ENCODE results near the gene PDE6B.

The PDE6B gene

DNA sequence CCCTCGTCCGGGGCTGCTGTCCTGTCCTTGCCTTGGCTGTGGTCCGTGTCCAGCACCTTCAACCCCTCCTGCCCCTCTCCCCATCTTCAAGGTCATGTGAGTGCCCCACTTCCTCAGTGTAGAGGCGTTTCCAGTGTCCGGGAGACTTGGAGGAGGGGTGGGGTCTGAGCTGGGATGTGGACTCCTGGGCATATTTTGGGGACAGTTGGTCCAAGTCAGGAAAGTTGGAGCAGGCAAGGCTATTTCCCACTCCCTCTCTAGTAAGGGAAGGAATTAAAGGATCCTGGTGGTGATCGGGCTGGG is 83.2 kb downstream of the PDE6B start:
- no peak for FAIRE-seq

DNA sequence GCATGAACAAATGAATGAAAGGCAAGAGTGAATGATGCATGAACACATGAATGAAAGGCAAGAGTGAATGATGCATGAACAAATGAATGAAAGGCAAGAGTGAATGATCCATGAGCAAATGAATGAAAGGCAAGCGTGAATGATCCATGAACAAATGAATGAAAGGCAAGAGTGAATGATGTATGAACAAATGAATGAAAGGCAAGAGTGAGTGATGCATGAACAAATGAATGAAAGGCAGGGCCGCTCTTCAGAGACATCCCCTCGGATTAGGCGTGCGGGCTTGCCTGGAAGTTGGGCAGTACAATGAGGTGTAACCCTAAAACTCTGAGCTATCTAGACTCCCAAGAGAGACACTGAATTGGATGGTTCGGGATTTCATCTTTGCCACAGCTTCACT is 84.0 kb downstream of the PDE6B start:
- FAIRE-seq, result no peak

DNA sequence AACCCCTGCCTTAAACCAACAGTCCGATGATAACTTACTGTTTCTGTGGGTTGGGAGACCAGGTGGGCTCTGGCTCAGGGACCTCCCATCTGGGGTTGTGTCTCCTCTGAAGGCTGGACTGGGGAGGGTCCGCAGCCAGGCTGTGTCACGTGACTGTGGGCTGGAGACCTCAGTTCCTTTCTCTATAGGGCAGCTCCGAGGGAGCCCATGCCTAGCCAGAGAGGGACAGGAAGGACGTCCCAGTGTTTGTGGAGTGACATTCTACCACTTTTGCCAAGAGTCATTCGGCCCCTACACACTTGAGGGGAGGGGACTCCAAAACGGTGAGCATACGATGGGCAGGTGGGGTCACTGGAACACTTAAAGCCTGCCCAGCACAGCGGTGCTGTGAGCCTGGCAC is 84.7 kb downstream of the PDE6B start:
- no peak for FAIRE-seq

DNA sequence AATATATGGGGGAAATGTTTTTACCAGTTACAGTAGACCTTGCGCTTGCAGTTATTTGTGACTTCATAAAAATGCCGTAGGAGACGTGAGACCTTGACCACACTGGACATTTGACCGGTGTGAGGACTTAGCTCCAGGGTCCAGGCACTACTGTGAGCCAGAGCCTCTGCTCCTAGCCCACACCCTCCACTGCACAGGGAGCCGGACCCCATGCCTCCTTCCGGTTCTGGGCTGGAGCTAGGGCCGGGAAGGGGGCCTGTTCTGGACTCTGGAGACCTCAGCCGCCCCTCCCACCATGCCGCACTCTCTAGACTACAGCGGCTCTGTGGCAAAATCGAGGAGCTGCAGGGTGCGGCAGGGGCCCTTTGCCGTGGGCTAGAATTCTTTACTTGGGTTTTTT is 85.5 kb downstream of the PDE6B start:
- no peak for FAIRE-seq

DNA sequence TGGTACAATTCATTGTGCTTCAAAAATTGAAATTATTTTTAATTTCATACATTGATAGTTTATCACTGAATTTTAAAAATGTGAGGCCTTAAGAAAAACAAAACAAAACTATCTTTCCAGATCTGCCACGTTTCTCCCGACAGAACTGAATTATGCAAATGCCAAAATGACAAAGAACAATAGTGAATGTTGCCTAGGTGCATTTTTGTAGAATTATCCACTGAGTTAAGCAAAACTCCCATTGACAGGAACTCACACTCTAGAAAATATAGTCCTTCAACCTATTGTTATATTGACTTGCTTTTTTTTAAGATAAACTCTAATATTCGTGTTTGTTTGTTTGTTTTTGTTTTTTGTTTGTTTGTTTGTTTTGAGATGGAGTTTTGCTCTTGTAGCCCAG is 86.7 kb downstream of the PDE6B start:
- FAIRE-seq, result no peak

DNA sequence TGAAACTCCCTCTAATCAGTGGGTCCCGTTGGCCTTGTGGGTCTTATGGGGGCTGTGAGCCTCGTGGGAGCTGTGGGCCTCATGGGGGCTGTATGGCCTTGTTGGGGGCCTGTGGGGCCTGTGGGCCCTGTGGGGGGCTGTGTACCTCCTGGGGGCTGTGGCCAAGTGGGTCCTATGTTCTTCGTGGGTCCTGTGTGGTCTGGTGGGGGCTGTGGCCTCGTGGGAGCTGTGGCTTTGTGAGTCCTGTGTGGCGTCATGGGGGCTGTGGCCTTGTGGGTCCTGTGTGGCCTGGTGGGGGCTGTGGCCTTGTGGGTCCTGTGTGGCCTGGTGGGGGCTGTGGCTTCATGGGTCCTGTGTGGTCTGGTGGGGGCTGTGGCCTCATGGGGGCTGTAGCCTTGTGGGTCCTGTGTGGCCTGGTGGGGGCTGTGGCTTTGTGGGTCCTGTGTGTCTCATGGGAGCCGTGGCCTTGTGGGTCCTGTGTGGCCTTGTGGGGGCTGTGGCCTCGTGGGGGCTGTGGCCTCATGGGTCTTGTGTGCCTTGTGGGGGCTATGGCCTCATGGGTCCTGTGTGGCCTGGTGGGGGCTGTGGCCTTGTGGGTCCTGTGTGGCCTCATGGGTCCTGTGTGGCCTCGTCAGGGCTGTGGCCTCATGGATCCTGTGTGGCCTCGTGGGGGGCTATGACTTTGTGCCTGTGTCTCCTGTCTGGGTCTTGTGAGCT is 87.7 kb downstream of the PDE6B start:
- no peak for FAIRE-seq

DNA sequence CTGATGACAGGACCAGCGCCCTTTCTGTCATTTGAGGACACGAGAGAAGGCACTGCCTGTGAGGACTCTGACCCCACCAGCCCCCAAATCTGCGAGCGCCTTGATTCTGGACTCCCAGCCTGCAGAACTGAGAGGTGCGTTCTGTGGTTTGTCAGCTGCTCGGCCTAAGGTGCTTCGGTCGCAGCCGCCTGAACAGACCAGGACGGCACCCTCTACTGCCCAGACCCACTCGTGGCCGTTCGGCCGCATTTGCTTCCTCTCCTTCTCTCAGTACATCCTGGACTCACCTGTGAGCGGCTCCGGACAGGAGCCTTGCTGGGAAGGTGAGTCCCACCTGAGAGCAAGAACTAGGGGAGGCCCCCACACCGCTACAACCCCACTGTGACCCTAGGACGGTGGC is 88.7 kb downstream of the PDE6B start:
- FAIRE-seq, result no peak

DNA sequence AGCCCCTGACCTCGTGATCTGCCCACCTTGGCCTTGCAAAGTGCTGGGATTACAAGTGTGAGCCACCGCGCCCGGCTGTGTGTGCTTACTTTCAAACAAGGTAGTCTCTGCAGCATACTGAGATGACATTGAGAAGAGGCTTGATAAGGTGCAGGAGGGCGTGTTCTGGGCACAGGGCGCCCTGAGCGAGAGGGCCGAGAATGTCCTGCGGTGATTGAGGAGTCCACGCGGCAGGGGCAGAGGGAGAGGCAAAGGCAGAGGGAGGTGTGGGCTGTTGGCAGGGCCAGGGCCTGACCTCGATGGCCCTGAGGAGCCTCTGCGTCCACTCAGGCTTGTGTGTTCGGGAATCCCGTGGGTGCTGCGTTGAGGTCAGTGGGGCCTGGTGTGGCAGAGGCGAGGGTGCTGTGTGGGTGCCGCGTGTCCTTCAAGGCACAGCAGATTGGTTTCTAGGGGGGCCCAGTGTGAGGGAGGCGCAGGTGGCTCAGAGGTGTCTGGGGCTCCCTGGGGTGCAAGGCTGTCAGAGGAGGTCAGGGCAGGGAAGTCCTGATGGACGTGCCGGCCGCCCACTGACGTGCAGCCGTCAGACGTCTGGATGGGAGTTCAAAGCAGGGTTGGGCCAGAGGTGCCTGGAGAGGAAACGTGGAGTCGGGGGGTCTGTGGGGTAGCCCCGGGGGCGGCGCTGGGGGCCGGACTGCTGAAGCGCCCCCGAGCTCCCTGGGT is 92.4 kb downstream of the PDE6B start:
- FAIRE-seq, result no peak

DNA sequence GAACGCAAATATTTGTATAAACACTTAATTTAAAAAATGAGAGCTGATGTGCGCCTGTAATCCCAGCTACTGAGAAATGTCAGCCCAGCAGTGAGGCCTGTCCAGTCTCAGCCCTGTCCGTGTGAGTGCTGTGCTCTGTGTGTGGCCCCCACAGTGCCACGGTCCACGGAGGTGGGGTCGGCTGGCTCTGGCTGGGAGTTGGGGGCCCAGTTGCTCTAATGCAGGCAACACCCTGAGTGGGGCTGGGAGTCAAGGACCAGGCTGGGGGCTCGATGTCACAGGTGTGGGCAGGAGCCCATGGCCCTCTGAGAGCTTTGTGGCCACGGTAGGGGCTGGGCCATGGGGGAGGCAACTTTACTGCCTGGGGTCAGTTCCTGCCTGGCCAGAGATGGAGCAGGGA is 93.1 kb downstream of the PDE6B start:
- FAIRE-seq, result no peak
